GM21423 (cell line): ENCODE data around the gene PTDSS2.

ENCODE experiments used
- ATAC-seq: cut with Tn5 transposase; IDR thresholded peaks from one replicate; pipeline ENCODE4 v1.9.1; 2021; ENCODE audit warnings: mild to moderate bottlenecking, moderate library complexity; ENCODE audit not compliant: unreplicated experiment

The PTDSS2 gene

DNA sequence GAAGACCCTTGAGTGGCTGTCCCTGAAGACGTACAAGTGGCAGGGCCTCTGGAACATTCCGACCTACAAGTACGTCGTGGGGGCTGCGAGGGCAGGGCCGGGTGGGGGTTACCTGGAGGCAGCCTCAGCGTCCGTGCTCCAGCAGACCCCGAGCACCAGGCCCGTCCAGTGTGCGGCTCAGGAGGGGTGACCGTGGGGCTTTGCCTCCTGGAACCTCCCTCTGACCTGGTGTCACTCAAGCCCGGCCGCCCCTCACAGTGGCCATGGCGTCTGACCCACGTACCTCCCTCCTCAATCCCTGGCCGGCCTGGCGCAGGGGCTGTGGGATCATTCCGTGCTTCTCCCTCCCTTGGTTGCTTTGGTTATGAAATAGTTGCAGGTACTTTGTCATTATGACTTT, 38.5 kb downstream of the PTDSS2 start:
- no peak for ATAC-seq

DNA sequence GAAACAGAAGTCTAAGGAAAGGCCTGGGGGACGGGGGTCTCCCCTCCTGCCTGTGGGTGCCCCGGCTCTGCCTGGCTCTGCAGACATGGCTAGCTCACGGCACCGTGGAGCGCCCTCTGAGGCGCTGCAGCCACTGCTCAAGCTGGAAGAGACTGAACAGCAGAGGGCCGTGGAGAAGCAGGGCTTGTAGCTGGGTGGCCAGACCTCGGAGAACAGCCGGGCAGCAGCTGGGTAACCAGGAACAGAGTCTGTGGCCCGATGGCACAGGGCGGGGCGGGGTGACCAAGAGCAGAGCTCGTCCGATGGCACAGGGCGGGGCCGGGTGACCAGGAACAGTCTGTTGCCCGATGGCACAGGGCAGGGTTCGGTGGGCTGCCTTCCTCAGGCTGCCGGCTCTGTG, 38.9 kb downstream of the PTDSS2 start:
- ATAC-seq = no peak

DNA sequence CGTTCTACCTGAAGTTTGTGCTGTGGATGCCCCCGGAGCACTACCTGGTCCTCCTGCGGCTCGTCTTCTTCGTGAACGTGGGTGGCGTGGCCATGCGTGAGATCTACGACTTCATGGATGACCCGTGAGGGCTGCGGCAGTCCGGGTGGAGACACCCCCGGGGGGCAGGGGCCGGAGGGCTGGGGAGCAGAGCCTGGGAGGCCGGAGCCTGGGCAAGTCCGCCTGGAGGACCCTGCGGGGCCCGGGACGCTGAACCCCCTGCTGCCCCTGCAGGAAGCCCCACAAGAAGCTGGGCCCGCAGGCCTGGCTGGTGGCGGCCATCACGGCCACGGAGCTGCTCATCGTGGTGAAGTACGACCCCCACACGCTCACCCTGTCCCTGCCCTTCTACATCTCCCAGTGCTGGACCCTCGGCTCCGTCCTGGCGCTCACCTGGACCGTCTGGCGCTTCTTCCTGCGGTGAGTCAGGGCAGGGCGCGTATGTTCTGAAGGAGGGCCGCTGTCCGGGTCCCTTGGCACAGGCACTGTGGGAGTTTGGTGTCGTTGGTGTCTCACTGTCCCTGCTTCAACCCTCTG, 39.6 kb downstream of the PTDSS2 start:
- no peak for ATAC-seq

DNA sequence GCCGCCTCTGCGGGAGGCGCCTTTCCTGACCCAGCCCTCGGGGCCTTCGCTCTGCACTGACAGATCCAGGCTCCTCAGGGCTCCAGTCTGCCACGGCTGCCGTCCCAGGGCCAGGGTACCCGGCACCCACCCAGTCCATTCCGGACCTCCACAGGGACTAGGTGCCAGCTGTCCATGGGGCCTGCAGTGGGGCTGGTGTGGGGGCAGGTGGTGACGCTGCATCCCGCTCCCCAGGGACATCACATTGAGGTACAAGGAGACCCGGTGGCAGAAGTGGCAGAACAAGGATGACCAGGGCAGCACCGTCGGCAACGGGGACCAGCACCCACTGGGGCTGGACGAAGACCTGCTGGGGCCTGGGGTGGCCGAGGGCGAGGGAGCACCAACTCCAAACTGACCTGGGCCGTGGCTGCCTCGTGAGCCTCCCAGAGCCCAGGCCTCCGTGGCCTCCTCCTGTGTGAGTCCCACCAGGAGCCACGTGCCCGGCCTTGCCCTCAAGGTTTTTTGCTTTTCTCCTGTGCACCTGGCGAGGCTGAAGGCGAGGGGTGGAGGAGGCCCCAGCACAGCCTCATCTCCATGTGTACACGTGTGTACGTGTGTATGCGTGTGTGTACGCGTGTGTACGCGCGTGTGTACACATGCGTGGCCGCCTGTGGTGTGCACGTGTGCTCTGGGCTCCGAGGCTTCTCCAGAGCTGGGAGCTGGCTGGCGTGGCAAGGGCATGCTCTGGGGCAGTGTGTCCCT, 40.3 kb downstream of the PTDSS2 start:
- no peak for ATAC-seq

DNA sequence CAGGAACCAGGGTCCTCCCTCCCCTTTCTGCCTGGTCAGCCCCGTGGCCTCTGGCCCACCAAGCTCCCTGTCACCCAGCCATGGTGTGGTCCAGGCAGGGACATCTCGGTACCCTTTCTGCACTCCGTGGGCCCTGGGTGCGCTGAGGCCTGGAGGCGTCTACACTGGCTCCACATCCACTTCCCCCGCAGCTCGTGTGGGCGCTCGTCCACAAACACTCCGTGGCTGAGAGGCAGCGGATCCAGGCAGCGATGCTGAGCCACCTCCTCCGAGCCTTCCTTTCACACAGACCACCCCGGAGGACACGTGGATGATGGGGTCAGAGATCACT, 40.8 kb downstream of the PTDSS2 start:
- no peak for ATAC-seq

DNA sequence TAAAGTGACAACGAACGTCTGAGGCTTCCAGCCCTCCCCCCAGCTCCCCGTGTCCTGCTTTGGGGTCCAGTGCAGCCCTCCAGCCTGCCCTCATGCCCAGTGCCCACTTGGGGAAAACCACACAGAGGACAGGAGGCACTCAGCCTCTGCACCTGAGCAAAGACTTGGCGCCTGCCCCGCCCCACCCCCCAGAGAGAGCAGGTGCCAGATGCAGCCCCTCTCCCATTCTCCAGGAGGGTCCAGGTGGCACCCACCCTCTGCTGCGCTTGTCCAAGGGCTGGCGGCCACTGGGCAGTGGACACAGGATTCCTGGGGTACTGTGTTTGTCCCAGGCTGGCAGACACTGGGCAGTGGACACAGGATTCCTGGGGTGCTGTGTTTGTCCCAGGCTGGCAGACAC, 41.3 kb downstream of the PTDSS2 start:
- no peak for ATAC-seq

DNA sequence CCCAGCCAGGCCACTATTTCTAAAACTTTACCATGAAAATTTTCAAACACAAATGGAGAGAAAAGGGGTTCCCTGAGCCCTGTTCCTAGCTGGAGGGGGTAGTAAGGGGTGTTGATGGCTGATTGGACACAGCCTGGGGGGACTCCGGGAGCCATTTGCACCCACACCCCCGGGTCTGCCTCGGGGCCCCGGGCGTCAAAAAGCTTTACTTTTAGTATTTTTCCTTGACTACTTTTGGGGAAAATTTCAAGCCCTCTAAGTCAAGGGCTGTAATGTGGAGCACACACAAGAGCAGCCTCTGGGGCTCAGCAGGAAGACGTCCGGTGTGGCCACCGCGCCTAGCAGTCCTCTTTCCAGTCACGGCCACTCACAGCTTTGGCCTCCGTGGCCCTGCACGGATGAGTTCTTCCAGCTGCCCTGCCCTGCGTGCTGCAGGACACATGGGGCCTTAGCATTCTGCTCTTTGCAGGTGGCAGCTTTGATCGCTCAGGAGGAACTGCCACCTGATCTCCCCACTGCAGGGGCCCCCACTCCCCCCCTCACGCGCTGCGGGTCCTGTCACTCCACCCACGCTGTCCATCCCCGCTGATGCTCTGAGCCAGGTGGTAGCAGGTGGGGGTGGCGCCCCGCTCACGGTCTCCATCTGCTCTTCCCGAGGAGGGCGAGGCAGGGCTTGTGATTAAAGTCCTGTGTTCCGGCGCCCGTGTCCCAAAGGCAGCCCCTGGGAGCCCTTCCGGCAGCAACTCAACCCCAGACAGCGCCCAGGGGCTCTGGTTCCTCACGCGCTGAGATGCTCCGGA, 42.5 kb downstream of the PTDSS2 start:
- no peak for ATAC-seq

DNA sequence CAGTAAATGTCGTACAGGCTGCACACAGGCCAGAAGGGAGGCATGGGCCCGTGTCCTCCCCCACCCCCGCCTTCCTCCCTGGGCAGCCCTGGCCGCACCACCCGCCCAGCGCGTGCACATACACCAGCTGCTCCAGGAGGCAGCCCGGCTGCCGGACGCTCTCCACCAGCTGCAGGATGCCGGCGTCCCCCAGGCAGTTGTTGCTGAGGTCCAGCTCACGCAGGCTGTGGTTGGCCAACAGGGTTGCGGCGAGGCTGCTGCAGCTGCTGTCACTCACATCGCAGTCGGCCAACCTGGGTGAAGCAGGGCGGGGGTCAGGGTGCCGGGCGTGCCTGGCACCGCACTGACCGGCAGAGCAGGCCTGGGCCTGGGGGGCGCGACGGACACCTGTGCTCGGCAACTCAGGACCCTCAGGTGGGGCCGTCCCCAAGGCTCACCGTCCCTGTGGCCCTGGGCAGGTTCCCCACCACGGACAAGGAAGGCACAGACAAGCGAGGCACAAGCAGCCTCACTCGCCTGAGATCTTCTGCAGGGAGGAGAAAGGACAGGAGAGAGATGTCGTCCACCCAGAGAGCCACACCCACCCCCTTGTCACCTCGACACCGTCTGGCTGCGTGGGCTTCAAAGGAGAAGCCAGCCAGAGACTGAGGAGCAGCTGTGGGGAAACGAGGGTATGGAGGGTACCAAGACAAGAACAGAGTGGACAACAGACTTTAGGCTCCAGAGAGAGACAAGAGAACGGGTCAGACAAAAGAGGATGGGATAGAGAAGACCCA, 44.9 kb downstream of the PTDSS2 start:
- no peak for ATAC-seq

DNA sequence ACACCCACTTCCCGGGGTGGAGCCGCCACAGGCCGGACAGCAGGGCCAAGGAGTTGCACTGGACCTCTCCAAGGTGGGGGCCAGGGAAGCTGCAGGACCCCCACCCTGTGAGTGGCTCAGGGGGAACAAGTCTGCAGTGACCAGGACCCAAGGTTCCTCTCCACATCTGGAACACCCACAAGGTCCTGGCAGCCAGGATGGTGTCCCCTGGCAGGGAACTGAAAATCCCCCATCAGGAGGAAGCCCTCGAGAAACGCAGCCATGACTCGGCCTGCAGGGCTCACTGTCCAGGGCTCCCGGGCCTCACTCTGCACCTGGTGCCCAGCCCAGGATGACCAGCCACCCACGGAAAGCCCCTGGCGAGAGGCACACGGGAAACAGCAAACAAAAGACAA, 45.5 kb downstream of the PTDSS2 start:
- no peak for ATAC-seq

DNA sequence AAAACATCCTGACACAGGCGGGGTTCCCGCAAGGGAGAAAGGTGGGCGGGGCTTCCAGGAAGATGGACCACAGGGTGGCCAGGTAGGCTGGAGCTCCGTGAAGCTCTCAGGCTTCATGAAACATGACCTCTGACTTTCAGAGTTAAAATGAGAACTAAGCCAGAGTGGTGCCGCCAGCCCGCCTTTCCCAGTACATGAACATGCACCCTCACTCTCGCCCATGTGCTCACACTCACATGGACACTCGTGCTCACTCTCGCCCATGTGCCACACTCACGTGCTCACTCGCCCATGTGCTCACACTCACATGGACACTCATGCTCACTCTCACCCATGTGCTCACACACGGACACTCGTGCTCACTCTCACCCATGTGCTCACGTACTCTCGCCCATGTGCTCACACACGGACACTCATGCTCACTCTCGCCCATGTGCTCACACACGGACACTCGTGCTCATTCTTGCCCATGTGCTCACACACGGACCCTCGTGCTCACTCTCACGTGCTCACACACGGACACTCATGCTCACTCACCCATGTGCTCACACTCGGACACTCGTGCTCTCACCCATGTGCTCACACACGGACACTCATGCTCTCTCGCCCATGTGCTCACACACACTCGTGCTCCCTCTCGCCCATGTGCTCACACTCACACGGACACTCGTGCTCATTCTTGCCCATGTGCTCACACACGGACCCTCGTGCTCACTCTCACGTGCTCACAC, 46.9 kb downstream of the PTDSS2 start:
- no peak for ATAC-seq

DNA sequence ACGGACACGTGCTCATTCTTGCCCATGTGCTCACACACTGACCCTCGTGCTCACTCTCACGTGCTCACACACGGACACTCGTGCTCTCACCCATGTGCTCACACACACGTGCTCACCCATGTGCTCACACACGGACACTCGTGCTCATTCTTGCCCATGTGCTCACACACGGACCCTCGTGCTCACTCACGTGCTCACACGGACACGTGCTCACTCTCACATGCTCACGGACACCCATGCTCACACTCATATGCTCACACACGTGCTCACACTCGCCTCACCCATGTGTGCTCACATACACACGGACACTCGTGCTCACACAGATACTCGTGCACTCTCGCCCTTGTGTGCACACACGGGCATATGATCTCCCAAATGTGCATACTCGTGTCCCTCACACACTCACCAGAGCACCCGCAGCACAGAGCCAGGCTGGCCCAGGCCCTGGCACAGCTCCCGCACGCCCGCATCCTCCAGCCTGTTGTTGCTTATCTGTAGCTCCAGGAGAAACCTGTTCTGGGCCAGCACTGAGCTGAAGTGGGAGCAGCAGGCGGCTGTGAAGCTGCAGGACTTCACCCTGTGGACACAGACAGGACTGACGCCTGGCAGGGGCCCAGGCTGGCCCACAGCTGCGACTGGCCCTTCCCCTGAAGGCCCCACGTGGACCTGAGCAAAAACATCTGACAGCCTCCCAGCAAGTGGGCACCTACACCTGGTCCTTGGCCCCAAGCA, 47.7 kb downstream of the PTDSS2 start:
- no peak for ATAC-seq

DNA sequence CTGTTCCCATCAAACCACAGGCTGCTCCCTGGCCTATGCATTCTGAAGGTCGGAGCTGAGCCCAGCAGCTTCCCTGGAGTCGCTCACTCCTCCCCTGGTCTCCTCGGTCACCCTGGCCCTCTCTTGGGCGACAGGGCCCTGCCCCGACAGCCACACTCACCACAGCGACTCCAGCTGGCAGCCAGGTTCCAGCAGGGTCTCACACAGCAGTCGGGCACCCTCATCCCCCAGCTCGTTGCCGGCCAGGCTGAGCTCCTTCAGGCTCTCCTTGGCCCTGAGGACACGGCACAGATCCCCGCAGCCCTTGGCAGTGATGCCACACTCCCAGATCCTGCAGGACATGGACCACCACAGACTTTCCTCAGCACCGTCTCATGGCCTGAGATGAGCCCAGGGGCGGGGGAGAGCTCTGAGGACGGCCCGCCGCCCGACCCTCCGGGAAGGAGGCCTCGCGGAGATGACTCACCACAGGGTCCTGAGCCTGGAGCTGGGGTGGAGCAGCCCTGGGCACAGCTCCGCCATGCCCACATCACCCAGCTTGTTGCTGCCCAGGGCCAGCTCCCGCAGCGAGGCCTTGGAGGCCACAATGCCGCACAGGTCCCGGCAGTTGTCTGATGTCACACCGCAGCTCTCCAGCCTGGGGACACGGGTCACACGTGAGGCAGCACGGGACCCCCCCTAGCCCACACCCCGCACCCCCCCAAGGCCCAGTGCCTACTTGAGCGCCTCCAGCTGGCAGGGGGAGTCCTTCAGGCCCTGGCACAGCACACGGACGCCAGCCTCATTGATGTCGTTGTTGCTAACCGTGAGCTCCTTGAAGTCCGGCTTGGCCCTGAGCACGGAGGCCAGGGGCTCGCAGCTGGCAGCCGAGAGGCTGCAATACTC, 48.5 kb downstream of the PTDSS2 start:
- ATAC-seq = no peak

DNA sequence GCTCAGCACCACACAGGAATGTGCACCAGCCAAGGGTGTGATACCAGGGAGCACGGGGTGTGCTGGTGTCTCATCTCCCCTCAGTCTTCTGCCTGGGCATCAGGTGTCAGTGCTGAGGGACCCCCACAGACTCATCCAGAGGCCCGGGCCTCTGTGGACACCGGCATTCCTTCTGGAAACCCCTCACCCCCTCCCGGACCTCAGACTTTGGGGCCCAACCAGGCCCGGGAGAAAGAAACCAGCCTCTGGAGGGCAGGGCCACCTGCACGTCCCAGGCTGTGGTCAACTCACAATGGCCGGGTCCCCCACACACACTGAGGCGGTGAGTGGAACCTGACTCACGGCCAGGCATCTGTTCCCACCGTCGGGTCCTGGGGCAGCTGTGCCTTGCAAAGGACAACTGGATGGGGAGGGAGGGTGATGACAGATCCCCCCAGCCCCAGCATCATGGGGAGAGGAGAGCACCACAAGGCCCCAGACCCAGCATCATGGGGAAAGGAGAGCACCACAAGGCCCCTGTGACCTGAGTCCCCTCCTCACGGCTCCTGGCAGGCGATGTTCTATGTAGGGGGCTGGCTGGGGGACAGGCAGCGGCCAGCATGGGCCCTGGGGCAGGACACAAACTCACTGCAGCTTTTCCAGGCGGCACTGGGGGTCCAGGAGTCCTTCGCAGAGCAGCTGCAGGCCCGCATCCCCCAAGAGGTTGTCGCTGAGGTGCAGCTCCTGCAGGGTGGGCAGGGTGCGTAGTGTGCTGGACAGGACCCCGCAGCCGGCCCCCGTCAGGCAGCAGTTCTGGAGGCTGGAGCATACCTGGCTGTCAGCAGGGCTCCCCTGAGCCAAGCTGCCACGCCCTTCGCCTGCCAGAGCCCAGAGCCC, 49.4 kb downstream of the PTDSS2 start:
- no peak for ATAC-seq

DNA sequence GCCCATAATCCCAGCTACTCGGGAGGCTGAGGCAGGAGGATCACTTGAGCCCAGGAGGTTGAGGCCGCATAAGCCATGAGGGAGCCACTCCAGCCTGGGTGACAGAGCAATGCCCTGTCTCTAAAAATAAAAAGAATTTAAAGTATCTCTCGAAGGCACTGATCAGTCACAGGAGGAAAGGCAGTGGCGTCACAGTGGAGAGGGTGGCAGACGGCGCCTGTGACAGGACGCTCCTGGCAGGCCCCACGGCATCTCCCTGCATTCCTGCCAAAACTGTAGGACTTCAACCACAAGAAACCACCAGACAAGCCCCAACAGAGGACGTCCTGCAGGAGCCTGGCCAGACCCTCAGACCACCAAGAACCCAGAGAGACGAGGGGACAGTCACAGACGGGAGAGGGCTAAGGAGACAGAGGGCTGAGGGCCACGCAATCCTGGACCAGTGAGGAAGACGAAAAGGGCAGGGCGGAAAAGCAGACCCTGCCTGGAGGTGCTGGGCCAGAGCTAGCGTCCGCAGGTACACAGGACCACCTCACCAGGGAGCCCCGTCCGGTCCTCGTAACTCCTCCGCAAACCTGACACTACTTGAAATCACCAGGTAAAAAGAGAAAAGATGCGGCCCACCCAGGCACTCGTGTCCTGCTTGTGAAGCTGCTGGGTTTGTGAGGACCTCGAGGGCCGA, 51.1 kb downstream of the PTDSS2 start:
- no peak for ATAC-seq

DNA sequence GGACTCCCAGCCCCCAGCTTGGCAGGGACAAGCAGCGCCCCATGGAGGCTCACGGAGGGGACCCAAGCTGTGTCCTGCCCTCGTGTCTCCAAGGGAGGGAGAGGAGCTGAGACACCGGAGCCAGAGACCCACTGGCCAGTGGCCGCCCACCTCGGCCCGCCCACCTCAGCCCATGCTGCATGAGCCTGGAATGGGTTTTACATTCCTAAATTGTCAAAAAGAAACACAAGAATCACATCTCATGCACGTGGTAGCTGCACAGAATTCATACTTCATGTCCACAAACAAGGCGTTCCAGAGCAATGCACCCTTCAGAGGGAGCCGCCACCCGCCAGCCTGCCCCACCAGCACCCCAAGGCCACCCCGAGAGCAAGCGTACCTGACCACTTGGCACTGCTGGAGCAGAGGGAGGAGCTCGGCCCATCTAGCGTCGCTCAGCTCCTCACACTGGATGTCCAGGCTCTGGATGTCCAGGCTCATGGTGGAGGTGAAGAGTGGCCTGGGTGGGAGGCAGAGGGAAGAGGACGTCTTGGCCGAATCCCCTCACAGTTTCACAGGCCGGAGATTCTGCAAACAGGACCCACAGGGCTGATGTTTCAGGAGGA, 51.7 kb downstream of the PTDSS2 start:
- no peak for ATAC-seq

DNA sequence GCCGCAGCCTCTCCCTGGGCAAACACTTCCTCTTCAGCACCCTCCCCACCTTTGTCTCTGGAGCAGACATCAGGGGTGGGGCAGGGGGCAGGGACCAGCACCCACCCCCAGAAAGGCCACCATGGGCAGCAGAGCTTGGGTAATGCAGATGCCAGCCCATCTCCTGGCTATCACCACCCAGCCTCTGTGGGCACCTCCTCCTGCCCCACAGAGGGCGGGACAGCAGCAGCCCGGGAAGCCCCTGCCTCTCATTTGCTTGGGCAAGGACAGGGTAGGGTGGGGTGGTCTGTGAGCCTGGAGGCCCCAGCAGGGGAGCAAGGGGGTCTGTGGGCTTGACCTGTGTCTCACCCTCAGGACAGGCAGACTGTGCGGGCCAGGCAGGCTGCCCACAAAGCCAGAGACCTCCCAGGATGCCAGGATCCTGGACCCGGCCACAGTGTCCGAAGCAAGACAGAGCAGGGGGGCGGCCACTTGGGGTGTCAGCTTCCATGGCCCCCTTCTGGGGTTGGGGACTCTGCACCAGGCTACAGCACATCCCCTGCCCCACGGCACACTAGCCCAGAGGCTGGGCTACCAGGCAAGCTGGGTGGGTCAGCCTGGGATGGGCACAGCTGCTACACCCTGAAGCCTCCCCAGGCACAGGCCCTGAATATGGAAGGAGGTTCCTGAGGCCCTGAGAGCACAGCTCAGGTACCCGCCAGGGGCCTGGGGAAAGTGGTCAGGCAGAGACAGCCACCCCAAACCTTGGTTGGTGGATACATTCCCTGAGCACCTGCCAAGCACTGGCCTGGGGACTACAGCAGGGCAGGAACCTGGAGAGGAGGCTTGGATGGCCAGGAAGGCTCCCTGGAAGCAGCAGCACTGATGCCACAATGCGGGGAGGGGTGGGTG, 52.5 kb downstream of the PTDSS2 start:
- no peak for ATAC-seq
